Dermis blood vessel endothelial cell (primary cell): ENCODE results near the gene CILP2. TPM values are rescaled to one million over a fixed set of nuclear protein-coding genes. Genes with fewer than 3 reads are reported as not detected.

Experiments
- DNase-seq: peaks from one replicate; pipeline ENCODE4 v3.0.0; 2010
- total RNA-seq: library from RNA; depleted of rRNA; stranded (reverse); fragments of >200 nt; gene quantifications from 2 replicates; pipeline ENCODE4 v1.2.3, GENCODE V29; 2014

Gene CILP2
- total RNA-seq, 1 donor from 2014 or later, result 0.17 TPM

DNA sequence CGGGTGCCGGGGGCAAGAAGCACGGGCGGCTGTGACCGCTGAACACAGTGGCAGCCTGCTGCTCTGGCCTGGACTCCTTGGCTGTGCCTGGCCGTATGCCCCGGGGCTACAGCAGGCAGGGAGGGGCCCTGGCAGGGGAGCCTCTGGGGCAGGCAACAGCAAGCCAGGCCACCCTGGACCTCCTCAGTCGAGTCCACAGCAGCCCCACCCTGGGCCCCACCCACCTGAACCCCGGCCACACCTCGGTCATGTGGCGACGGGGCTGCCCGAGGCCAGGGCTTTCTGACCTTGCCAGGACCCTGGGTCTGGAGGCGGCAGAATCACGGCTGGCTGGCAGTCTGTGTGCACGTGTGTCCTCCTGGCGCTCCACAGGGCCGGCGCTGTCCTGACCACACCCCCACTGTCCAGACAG is 8.7 kb downstream of the CILP2 start:
- no peak for DNase-seq

DNA sequence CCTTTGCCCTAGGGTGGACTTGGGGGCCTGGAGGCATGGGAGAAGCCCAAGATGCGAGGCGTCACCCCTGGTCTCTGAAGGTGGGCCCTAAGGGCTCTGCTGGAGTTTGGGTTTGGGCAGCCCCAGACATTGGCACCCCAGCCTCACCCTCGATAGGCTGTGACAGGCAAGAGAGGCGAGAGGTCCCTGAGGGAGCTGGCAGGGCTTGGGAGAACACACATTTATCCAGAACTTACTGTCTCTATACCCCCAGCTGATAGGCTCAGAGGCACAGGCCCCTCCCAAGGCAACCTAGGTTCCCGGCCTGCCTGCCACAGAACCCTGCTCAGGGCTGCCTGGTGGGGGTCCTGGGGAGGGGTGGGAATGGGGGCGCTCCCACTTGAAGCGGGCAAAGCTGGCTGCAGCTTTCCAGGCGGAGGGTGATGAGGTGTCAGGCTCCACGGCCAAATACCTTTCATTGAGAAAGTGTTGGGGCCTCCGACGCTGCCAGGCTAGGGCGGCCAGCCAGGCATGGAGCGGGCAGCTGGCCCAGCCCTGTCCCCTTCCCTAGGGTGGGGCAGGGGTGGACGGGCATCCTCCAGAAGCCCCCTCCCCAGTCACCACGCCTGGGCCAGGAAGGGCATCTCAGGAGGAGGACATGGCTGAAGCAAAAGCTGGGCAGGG is 9.7 kb downstream of the CILP2 start:
- no peak for DNase-seq

DNA sequence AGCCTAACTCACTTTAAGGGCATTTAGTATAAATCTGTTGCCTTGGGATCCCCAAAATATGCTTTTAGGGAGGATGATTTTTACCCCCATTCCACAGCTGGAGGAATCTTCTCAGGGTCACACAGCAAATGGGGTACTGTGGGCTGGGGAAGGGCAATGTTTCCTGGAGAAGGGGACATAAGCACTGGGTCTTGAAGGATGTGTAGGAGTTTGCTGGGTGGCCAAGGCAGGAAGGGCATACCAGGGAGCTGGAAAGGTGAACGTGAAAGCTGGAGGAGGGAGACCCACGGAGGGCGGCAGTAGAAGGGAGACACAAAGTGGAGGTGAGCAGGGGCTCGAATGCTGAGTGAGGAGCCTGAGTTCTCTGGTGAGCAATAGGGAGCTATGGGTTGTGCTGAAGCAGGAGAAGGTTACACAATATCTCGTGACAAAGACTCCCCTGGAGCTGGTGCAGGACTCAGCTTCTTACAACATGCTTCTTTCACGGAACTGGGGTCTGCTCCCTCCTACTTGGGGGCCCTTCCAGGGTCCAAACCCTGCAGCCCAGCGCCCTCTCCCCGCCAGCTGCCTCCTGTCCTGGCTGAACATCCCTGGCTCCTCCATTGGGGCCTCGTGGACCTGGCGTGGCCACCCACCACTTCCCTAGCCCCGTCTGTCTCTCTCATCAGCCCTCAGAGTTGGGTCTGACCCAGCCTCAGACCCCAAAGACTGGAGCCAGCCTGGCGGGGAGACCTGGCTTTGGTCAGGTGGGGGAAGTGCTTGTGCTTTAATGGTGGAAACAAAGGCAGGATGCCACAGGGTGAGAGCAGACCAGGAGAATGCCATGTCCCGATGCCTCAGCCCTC is 11.1 kb downstream of the CILP2 start:
- DNase-seq, result no peak

DNA sequence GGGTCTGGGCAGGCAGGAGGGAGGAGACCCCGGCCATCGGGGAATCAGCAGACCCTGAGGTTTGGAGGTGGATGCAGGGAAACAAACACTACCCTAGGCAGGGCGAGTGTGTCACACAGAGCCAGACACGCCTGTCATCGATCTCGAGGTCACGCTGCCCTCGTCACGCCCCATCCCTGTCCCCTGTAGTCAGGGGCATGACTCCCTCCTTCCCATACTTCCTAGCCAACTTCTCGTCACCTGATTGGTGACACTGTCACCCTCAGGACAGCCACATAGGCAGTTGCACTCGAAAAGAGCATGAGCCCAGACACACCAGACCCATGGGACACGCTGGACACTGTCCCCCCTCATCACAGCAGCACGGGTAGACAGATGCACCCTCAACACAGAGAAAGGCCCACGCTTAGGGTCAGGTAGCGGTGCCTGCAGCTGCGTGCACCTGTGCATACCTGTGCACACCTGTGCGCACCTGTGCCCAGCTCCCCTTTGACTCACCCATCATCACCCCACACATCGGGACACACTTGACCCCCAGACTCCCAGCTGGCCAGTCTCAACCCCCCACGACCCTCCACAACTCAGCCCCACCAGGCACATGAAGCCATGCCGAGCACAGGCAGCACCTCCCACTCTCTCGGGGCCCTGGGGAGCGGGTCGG is 11.9 kb downstream of the CILP2 start:
- DNase-seq, result no peak

DNA sequence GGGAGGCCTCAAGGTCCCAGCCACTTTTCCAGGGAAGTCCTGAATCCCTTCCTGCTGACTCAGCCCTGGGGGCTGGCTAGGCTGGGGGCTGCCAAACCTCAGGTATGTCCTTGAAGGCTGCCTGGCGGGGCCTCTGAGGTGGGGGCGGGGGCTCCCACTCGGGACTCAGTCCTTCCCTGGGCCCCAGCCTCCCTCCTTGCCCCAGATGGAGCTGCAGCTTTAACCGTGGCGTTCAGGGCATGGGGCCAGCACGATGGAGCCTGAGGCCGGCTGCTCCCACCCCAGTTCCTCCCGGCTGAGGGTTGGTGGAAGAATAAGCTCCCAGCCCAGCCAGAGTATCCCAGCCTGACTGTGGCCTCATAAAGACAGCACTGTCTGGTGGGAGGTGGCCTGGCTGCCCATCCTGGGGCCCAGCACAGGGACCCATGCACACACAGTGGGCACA is 12.4 kb downstream of the CILP2 start:
- DNase-seq, result no peak

DNA sequence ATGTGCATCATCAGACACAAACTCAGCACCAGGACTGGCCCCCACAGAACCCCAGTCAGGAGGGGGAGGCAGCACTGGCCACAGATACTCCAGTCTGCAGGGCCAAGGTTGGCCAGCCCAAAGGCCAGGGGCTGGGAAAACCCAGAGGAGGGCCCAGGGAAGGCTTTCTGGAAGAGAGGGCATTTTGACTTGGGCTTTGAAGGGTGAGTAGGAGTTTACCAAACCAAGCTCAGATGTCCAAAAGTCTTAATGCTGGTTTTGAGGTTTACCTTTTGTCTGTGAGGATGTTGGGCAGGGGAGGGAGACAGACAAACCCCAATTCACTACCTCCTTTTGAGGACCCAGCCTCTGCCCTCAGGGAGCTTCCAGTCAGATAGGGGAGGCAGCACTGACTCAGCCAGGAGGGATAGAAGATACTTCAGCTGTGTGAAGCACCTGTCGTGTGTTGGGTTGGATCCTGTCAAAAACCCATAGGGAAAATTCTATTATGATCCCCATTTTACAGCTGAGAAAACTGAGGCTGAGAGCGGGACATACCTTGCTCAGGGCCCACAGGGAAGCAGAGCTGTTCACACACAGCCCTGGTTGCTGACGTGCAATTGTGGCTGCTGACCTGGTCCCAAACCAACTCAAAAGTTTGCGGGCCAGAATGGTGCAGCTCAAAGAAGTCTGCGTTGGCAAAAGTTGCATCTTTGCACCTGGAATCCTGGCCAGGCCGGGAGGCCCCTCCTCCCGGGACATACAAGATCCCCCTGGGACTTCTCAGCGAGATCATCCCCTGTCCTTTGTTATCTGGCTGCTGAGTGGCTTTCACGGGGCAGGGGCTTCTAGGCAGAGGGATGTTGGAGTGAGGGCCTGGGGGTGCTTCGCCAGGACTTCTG is 13.1 kb downstream of the CILP2 start:
- DNase-seq, result no peak

DNA sequence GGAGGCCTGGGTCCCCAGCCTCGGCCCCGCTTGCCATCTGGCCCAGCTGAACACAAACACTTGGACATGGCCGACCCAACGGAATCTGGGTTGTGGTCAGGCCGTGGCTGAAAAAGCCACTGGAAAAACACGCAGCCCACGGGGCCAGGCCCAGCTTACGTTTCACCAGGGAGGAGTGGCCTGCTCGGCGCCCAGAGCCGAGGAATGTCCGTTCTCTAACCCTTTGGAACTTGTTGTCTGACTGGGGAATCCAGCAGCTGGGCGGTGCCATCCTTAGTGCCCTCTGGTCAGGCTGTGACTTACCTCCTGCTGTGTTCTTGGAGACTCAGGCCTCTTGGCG is 13.8 kb downstream of the CILP2 start:
- DNase-seq, result no peak

DNA sequence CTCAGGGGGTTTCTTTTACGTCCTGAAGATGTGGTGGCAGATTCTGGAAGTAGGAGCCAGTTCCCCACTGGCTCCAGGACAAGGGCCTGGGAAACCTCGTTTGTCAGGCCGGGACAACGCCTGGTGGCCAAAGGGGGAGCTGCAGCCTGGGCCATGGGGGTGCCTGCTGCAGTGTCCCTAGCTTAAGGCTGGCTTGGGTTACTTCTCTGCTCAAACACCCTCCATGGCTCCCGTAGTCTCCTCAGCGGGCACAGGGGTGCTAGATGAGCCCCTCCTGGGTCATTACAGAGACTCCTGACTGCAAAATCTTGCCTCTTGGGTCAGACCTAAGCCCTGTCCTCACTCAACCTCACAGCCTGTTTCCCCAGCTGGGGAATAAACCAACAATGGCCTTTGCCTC is 14.7 kb downstream of the CILP2 start:
- peak; percentile 52 for DNase-seq

DNA sequence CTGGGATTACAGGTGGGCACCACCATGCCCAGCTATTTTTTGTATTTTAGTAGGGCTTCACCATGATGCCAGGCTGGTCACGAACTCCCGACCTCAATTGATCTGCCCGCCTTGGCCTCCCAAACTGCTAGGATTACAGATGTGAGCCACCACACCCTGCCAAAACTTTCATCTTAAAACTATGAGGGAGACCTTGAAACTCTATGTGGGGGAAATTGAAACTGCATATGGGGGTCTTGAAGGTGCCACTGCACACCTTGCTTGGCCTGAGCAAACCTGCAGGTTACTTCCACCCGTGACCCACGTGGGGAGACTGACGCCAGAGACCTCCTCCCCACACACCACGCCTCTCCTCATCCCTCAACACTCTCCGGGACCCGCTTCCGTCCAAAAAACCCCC is 15.6 kb downstream of the CILP2 start:
- no peak for DNase-seq

DNA sequence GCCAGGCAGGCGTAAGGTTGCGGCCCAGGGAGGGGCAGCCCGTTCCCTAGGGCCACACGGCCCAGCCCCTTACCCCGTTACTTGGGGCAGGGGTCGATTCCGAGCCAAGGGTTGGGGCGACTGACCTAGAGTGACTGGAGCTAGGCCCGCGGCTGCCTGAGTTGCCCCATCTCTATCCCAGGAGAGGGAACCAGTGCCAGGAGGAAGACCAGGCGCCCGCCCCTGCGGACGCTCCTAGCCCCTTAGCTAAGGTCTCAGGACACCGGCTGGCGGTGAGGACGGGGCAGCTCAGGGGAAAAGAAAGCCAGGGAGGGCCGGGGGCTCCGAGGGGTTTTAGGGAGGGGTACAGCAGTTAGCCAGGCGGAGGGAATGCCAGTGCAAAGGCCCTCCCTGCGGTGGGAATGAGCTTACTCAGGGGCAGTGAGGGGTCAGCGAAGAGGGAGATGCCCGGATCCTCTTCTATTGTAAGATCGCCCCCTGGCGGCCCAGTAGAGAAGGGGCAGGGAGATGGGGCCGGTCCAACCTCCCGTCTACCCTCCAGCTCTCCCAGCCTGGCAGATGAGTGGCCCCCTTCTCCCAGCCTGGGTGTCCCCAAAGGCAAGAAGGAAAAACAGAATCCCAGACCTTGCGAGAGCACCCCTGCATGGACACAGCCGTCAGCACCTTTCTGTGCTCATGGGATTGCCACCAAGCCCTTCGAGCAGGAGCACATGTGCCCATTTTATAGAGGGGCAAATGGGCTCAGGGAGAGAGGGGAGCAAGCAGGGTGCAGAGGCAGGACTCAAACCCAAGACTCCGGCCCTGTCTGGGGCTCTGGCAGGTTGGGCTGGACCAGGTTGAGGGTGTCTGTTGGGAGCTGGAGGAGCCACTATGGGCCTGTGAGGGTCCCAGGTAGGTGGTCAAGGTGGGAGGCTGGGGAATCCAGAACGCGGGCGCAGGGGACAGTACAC is 16.3 kb downstream of the CILP2 start:
- DNase-seq, result peak; percentile 57

DNA sequence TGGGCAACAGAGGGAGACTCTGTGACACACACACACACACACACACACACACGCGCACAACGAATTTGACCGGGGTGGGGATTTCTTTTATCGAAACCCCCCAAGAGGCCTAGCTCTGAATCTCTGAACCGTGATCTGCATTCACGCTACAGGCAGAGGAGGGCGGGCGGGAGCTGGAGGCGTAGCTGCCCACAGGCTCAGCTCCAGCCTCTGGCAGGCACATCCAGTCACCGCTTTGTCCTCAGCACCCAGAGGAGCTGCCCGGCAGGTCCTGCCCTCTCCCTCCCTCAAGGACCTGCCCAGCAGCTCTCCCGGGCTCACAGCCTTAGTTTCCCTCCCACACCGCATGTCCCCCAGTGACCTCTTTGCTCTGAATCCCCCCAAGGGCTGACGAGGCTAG is 20.0 kb downstream of the CILP2 start:
- DNase-seq, result no peak

DNA sequence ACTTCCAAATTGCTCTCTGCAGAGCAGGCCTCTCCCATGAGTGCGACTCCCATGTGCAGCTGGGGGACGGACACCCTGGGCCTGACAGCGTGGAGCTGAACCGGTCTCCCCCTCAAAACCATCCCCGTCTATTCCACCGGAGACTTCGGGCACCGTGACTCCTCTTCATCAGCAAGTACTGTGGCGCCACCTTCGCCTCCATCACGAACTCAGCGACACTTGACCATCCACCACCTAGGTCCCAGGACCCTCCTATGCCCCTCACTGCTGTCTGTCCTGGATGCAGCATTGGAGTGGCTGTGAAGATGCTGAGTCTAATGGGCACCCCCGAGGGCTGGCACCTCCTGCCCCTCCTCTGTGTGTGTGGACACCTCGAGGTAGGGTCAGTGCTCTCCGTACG is 20.6 kb downstream of the CILP2 start:
- no peak for DNase-seq

DNA sequence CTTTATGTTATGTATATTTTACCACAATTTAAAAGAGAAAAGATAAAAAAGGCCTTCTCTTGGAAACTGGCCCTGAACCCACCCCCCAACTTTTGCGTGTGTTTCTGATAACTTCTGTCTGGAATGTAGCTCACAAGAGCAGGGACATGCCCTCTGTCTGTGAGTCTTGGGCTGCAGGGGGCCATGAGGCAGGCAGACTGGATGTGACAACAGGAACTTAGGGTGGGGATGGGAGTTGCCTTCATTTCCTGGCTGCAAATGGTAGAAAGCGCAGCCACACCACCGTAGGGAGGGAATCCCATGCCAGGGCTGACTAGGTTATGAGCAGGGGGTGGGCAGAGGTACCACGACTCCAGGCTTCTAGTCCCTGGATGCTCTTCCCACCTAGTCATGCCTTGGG is 21.9 kb downstream of the CILP2 start:
- DNase-seq, result no peak

DNA sequence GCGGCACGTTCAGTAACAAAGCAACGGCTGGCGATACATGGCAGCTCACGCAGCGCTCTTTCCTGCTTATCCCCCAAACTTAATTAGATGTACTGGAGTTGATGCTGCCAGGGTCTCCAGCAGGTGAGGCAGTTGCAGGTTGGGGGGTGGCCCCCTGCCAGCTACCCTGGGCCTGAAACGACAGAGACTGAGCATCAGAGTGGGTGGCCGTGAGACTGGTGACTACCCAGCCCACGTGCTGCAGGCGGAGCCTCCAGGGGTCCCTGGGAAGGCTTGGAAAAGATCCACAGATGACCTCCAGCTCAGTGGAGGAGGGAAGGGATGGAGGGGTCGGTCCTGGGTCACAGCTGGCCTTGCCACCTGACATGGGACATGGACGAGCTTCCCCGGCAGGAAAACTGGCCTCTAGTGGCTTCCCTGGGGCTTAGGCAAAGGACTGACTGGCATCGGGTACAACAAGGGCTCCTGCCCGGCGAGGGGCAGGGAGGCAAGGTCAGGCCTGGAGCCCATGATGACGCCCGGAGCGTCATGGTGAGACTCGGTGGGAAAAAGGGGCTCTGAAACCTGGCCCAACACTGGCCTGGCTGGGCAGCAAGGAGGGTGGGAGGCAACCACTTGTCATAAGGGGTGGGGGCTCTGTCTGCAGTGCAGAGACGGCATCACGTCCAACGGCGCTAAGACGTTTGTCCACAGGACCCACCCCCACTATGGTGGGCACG is 24.0 kb downstream of the CILP2 start:
- DNase-seq, result no peak

DNA sequence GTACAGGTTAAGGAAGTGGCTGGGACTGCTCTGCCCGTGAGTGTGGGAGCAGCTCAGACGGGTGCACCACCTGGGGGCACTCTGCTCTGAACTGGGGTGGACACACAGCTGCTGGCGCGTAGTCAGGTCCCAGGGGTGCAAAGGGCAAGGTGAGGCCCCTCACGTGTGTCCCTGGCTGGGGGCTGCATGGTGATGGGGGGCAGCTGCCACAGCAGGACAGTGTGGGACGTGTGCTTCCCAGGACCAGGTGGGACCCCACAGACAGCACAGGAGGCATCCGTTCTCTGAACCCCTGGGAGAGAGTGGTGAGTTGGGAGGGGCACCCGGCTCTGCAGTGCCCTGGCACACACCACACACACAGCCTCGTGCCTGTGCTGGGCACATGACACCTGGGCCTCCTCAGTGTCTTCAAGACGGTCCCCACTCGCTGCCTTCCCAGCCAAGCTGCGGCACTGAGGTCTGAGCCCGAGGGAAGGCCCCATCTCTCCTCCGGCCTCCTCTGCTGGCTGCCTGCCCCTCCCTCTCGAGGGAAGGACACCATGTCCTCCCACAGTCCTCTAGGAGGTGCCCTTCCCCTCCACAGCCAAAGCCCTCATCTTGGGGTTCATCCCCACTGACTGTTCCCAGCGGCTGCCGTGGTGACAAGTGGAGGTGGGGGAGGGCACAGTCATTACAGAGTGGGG is 24.7 kb downstream of the CILP2 start:
- no peak for DNase-seq

DNA sequence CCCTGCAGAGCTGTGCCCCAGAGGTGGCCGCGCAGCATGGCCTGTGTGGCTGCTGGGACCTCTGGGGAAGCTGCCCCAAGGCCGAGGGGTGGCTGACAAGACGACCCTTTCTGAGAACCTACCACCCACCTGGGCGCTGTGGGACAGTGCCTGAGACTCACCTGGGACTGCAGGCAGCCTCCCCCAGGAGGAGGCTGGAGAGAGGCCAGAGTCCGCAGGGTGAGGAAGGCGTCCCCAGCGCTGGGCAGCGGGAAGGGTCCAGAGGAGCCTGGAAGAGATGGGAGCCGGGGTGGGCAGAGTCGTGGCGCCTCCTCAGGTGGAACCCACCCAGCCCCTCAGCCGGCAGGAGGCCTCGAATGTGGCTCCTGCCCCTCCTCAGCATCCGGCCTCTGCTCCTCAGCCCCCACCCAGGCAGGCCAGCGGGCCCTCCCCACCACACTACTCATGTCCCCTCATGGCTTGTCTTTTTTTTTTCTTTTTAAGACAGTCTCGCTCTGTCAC is 25.3 kb downstream of the CILP2 start:
- no peak for DNase-seq

DNA sequence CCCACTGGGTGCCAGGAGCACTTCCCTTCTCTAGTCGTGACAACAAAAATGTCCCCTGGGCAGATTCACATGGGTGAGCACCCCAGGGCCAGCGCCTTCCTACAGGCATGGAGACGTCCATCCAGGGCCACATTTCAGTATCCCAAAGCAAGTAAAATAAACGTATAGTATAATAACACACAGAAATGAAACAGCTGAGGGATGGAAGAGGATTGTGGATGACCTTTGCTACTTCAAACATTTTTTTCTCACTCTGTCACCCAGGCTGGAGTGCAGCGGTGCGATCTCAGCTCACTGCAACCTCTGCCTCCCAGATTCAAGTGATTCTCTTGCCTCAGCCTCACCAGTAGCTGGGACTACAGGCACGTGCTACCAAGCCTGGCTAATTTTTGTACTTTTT is 28.2 kb downstream of the CILP2 start:
- no peak for DNase-seq

DNA sequence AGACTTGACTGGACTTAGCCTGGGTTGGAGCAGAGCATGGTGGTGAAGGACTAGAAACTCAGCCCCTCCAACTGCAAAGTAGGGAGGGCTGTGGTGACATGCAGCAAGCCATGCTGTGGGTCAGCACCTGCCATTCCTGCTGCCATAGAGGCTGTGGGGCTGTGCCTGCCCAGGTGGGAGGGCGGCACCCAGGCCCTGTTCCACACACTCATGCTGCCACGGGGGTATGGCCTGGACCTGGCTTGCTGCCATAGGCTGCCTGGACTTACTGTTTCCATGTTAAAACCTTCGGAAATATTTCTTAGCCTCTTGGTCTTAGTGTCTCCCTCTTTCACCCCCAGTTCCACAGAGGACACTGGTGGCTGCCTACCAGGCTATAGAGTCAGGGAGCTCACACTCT is 29.3 kb downstream of the CILP2 start:
- no peak for DNase-seq

DNA sequence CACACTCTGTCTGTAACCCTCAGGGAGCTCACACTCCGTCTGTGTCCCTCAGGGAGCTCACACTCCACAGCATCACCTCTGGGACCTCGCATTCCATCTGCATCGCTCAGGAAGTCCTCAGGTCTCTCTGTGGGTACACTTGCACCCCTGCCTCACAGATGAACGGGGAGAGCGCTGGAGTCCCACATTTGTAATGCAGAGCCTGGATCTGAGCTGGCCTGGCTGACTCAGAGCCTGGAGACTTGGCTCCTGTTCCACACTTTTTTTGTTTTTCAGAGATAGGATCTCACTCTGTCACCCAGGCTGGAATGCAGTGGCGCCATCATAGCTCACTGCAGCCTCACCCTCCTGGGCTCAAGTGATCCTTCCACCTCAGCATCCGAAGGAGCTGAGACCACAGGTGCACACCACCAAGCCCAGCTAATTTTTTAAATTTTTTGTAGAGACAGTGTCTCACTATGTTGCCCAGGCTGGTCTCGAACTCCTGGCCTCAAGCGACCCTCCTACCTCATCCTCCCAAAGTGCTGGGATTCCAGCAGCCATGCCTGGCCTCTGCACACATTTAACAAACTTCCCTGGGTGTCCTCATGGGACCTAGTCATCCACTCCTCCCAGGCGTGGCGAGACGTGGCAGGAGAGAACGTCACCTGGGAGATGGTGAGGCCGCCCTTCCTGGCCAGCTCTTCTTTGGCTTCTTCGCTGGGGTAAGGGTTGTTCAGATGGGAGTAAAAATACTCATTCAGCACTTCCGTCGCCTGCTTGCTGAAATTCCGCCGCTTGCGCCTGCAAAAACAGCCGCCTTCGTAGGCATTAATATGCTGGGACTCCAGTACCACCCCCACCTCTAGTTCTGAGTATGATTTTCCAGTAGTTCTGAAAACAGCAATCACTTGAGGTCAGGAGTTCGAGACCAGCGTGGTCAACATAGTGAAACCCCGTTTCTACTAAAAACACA is 31.0 kb downstream of the CILP2 start:
- no peak for DNase-seq
